Measurements from ENCODE around the gene WDR38.
A peak's percentile ranks its signal among the peaks of the same experiment; 100 is the strongest.

The WDR38 gene

GRCh38 chr9:124810663-124811355, 42.5 kb upstream of the WDR38 start:
- Histone ChIP-seq H3K9ac (ENCODE audit: low read length) (peak overlapping the region; percentile 83), H3K36me3 (ENCODE audit: control insufficient read depth in 1 of 2, insufficient read depth in 2 of 2, low read depth in 1 of 2, low read length in 2 of 2) (peaks cover 14 to 21% of the 10 kb centered on the region in 2 experiments), H2BK15ac (ENCODE audit: low read depth, poor library complexity, severe bottlenecking) (peak overlapping the region; percentile 83), H4K8ac (ENCODE audit: low read length) (peak overlapping the region; percentile 88), H3K4me2 (ENCODE audit: low read length, poor library complexity, severe bottlenecking) (no peak overlapping the region), H3K4me3 (ENCODE audit: insufficient read depth in 1 of 2, low read depth in 1 of 2, low read length in 2 of 2) (no peak overlapping the region), H3K4me1 (ENCODE audit: control insufficient read depth, insufficient read depth, low read depth, low read length) (peaks cover 35% of the 10 kb centered on the region), H2AFZ (ENCODE audit: low read depth, low read length) (peak overlapping the region; percentile 57), H2BK12ac (ENCODE audit: low read length in 2 of 2) (peak overlapping the region; percentile 83 to 99), H3K27me3 (ENCODE audit: control insufficient read depth in 1 of 2, insufficient read depth in 1 of 2, low read length in 2 of 2) (no peaks in the 10 kb centered on the region), H3K79me1 (replicated peaks; ENCODE audit: low read length, poor library complexity, severe bottlenecking) (no peaks in the 10 kb centered on the region), H3K23ac (ENCODE audit: low read length in 2 of 2) (peak overlapping the region in 1 of 2 experiments; percentile 63), H3K14ac (ENCODE audit: low read length in 2 of 2) (peak overlapping the region in 1 of 2 experiments; percentile 74), H2AK5ac (ENCODE audit: low read length, severe bottlenecking) (peak overlapping the region; percentile 100), H2BK5ac (ENCODE audit: low read depth, low read length, poor library complexity, severe bottlenecking) (peak overlapping the region; percentile 93), H3K27ac (ENCODE audit: low read length, poor library complexity, severe bottlenecking) (peak overlapping the region; percentile 98), H2BK120ac (ENCODE audit: low read depth, low read length) (peak overlapping the region; percentile 3), H3K4ac (ENCODE audit: low read depth in 1 of 2, low read length in 2 of 2) (peak overlapping the region; percentile 69 to 89), H3K9me3 (ENCODE audit: control insufficient read depth, low read length) (no peaks in the 10 kb centered on the region), H3K18ac (ENCODE audit: low read depth in 1 of 2, low read length in 2 of 2) (peak overlapping the region; percentile 55 to 95), H4K91ac (ENCODE audit: low read length) (peak overlapping the region; percentile 86)
- DNase-seq: peak; percentile 87
- 22% methylated on average over 11 of the region's 12 CpGs for WGBS

DNA sequence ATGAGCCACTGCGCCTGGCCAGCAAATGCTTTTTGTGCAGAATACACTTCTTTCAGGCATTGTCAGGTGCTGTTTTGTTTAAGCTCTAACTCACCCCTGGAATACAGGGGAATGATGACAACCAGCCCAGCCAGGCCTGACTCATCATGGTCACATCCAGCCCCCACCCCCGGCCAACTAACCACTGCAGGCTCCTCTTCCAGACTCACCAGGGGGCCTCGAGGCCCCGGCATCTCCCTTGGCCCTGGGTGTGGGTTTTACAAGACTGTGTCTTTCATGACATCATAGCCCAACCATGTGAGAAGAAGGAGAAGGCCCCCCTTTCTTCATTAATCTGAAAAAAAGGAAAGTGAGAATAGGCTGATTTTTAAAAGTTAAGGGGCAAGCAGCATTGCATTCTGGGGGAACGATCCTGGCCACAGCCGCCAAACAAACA, 40.8 kb upstream of the WDR38 start:
- Histone ChIP-seq H3K79me1 (replicated peaks; ENCODE audit: low read length, poor library complexity, severe bottlenecking) (no peaks in the 10 kb centered on the region), H4K91ac (ENCODE audit: low read length) (no peak overlapping the region), H3K9ac (ENCODE audit: low read length) (peak overlapping the region; percentile 83), H3K14ac (ENCODE audit: low read length in 2 of 2) (no peak overlapping the region), H3K27me3 (ENCODE audit: control insufficient read depth in 1 of 2, insufficient read depth in 1 of 2, low read length in 2 of 2) (no peaks in the 10 kb centered on the region), H2BK120ac (ENCODE audit: low read depth, low read length) (no peak overlapping the region), H3K27ac (ENCODE audit: low read length, poor library complexity, severe bottlenecking) (peak overlapping the region; percentile 91), H3K18ac (ENCODE audit: low read depth in 1 of 2, low read length in 2 of 2) (no peak overlapping the region), H3K4me2 (ENCODE audit: low read length, poor library complexity, severe bottlenecking) (no peak overlapping the region), H2AFZ (ENCODE audit: low read depth, low read length) (no peak overlapping the region), H3K9me3 (ENCODE audit: control insufficient read depth, low read length) (no peaks in the 10 kb centered on the region), H2BK12ac (ENCODE audit: low read length in 2 of 2) (no peak overlapping the region), H2BK15ac (ENCODE audit: low read depth, poor library complexity, severe bottlenecking) (peak overlapping the region; percentile 12), H4K8ac (ENCODE audit: low read length) (peak overlapping the region; percentile 42), H3K4me3 (ENCODE audit: insufficient read depth in 1 of 2, low read depth in 1 of 2, low read length in 2 of 2) (no peak overlapping the region), H2AK5ac (ENCODE audit: low read length, severe bottlenecking) (no peak overlapping the region), H3K4ac (ENCODE audit: low read depth in 1 of 2, low read length in 2 of 2) (no peak overlapping the region), H3K4me1 (ENCODE audit: control insufficient read depth, insufficient read depth, low read depth, low read length) (peaks cover 35% of the 10 kb centered on the region), H3K23ac (ENCODE audit: low read length in 2 of 2) (no peak overlapping the region), H2BK5ac (ENCODE audit: low read depth, low read length, poor library complexity, severe bottlenecking) (no peak overlapping the region), H3K36me3 (ENCODE audit: control insufficient read depth in 1 of 2, insufficient read depth in 2 of 2, low read depth in 1 of 2, low read length in 2 of 2) (peaks cover 14 to 21% of the 10 kb centered on the region in 2 experiments)
- WGBS: 14% methylated on average over 2 of the region's 6 CpGs
- peak; percentile 95 for DNase-seq

- Histone ChIP-seq H3K79me1 (replicated peaks; ENCODE audit: low read length, poor library complexity, severe bottlenecking) (no peaks in the 10 kb centered on the region), H3K27ac (ENCODE audit: low read length, poor library complexity, severe bottlenecking) (peak overlapping the region; percentile 91), H3K14ac (ENCODE audit: low read length in 2 of 2) (no peak overlapping the region), H2BK12ac (ENCODE audit: low read length in 2 of 2) (peak overlapping the region in 1 of 2 experiments; percentile 56), H3K18ac (ENCODE audit: low read depth in 1 of 2, low read length in 2 of 2) (peak overlapping the region in 1 of 2 experiments; percentile 59), H2BK120ac (ENCODE audit: low read depth, low read length) (no peak overlapping the region), H3K9ac (ENCODE audit: low read length) (peak overlapping the region; percentile 83), H3K23ac (ENCODE audit: low read length in 2 of 2) (no peak overlapping the region), H4K8ac (ENCODE audit: low read length) (peak overlapping the region; percentile 27), H4K91ac (ENCODE audit: low read length) (no peak overlapping the region), H2AK5ac (ENCODE audit: low read length, severe bottlenecking) (peak overlapping the region; percentile 81), H3K4ac (ENCODE audit: low read depth in 1 of 2, low read length in 2 of 2) (peak overlapping the region in 1 of 2 experiments; percentile 49), H3K4me1 (ENCODE audit: control insufficient read depth, insufficient read depth, low read depth, low read length) (peaks cover 35% of the 10 kb centered on the region), H3K4me3 (ENCODE audit: insufficient read depth in 1 of 2, low read depth in 1 of 2, low read length in 2 of 2) (no peak overlapping the region), H3K4me2 (ENCODE audit: low read length, poor library complexity, severe bottlenecking) (no peak overlapping the region), H2BK15ac (ENCODE audit: low read depth, poor library complexity, severe bottlenecking) (no peak overlapping the region), H2AFZ (ENCODE audit: low read depth, low read length) (no peak overlapping the region), H3K27me3 (ENCODE audit: control insufficient read depth in 1 of 2, insufficient read depth in 1 of 2, low read length in 2 of 2) (no peaks in the 10 kb centered on the region), H3K9me3 (ENCODE audit: control insufficient read depth, low read length) (no peaks in the 10 kb centered on the region), H2BK5ac (ENCODE audit: low read depth, low read length, poor library complexity, severe bottlenecking) (peak overlapping the region; percentile 63), H3K36me3 (ENCODE audit: control insufficient read depth in 1 of 2, insufficient read depth in 2 of 2, low read depth in 1 of 2, low read length in 2 of 2) (peaks cover 14 to 16% of the 10 kb centered on the region in 2 experiments)
- WGBS: 93% methylated on average over 7 of the region's 7 CpGs
- no peak for DNase-seq
Observed at GRCh38 chr9:124813041-124813440, 40.2 kb upstream of the WDR38 start.

GRCh38 chr9:124813501-124814163, 39.6 kb upstream of the WDR38 start:
- peak overlapping the region; percentile 27 for H4K8ac ChIP-seq (ENCODE audit: low read length)
- peak overlapping the region; percentile 9 to 49 for H3K4ac ChIP-seq (ENCODE audit: low read depth in 1 of 2, low read length in 2 of 2)
- no peak for DNase-seq
- peaks cover 38% of the 10 kb centered on the region for H3K4me1 ChIP-seq (ENCODE audit: control insufficient read depth, insufficient read depth, low read depth, low read length)
- no peaks in the 10 kb centered on the region for H3K9me3 ChIP-seq (ENCODE audit: control insufficient read depth, low read length)
- H3K27me3 ChIP-seq (ENCODE audit: control insufficient read depth in 1 of 2, insufficient read depth in 1 of 2, low read length in 2 of 2): no peaks in the 10 kb centered on the region
- H2BK120ac ChIP-seq (ENCODE audit: low read depth, low read length): no peak overlapping the region
- 71% methylated on average over 11 of the region's 11 CpGs for WGBS
- no peak overlapping the region for H2BK12ac ChIP-seq (ENCODE audit: low read length in 2 of 2)
- peaks cover 11 to 16% of the 10 kb centered on the region in 2 experiments for H3K36me3 ChIP-seq (ENCODE audit: control insufficient read depth in 1 of 2, insufficient read depth in 2 of 2, low read depth in 1 of 2, low read length in 2 of 2)
- no peak overlapping the region for H3K4me2 ChIP-seq (ENCODE audit: low read length, poor library complexity, severe bottlenecking)
- H3K18ac ChIP-seq (ENCODE audit: low read depth in 1 of 2, low read length in 2 of 2): peak overlapping the region in 1 of 2 experiments; percentile 59
- H2BK15ac ChIP-seq (ENCODE audit: low read depth, poor library complexity, severe bottlenecking): no peak overlapping the region
- H2AK5ac ChIP-seq (ENCODE audit: low read length, severe bottlenecking): peak overlapping the region; percentile 81
- peak overlapping the region; percentile 91 for H3K27ac ChIP-seq (ENCODE audit: low read length, poor library complexity, severe bottlenecking)
- H4K91ac ChIP-seq (ENCODE audit: low read length): no peak overlapping the region
- H3K14ac ChIP-seq (ENCODE audit: low read length in 2 of 2): no peak overlapping the region
- H3K79me1 ChIP-seq (replicated peaks; ENCODE audit: low read length, poor library complexity, severe bottlenecking): no peaks in the 10 kb centered on the region
- no peak overlapping the region for H3K23ac ChIP-seq (ENCODE audit: low read length in 2 of 2)
- no peak overlapping the region for H2AFZ ChIP-seq (ENCODE audit: low read depth, low read length)
- peak overlapping the region; percentile 83 for H3K9ac ChIP-seq (ENCODE audit: low read length)
- peak overlapping the region; percentile 68 for H2BK5ac ChIP-seq (ENCODE audit: low read depth, low read length, poor library complexity, severe bottlenecking)
- H3K4me3 ChIP-seq (ENCODE audit: insufficient read depth in 1 of 2, low read depth in 1 of 2, low read length in 2 of 2): no peak overlapping the region

Data from mesenchymal stem cell (in vitro differentiated cells and primary cell).